GM18519 (cell line): ENCODE data around the gene SNED1.

Experiments
- ATAC-seq: cut with Tn5 transposase; IDR thresholded peaks from one replicate; pipeline ENCODE4 v1.9.1; 2021; ENCODE audit warnings: mild to moderate bottlenecking, moderate library complexity; ENCODE audit not compliant: unreplicated experiment, low FRiP score

The SNED1 gene

GRCh38 chr2:240991378-240992263 lies 6.8 kb upstream of the SNED1 start:
- ATAC-seq, result no peak

- ATAC-seq, result no peak
These were observed 5.7 kb upstream of the SNED1 start for GRCh38 chr2:240992572-240993291.

DNA sequence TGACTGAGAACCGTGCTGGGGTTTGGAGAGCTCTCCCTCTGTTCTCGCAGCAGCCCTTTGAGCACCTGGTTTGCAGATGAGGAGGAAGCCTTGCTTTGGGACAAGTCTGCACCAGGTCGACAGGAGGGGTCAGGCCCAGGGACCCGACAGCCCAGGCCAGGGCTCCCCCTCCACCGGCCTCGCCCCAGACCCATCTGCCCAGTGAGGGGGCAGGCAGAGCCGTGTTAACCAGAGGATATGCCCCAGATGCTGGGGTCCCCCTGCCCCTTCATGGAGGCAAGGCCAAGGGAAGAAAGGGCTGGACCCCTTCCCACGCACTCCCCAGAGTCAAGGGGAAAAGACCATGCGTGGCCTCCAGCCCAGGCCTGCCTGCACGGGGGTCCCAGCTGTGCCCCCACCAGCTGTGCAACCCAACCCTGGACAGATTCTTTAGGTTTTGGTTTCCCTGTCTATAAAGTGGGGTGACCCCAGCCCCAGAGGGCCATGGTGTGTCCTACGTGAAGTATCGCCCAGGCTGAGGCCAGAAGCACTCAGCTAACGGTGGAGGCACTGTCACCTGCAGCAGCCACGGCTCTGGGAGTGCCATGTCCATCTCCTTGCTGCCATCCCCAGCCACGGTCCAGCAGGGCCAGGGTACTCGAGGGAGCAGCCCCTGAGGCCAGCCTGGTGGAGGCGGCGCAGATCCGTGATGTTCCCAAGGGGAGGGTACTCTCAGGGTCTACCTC lies 4.8 kb upstream of the SNED1 start:
- ATAC-seq, result no peak

GRCh38 chr2:240994171-240994896 lies 4.1 kb upstream of the SNED1 start:
- ATAC-seq, result no peak

DNA sequence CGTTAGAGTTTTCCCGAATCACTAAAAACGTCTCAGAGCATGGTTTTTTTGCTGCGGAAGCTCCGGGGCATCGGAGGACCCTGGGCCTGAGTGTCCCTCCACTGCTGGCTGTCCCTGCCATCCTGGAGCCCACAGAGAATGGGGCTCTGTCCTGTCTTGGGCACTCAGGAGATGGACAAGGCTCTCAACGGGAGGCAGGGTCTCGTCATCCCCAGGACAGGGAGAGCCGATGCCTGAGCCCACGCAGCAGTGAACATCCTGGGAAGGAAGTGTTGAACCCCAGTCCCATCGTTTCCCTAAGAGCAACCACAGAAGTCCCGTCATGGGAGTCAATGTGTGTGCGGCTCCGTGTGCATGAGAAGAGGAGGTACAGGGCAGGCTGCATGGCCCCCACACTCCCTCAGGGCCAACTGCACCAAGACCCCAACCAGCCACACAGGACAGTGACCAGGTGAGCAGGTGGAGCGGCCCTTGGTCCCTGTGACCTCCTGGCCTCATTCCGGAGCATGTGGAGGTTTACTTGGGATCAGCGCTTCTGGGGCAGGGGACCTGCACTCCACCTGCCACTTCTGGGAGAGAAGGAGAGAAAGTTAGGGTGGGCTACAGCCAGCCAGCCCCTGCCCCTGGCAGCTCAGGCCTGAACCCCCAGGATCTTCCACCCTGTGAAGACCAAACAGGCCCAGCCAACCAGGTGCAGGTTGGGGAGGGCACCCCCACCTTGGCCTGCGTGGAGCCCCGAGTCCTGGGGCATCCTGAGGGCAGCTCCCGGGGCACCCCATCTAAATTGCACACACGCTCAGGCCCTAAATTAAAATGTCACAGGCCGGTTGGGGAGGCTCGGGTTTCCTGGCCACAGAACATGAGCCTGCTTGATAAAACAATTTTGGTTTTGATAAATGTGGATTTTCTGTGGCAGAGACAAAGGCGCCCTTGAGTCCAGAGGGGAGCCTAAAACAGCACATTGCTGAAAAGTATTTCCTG lies 3.1 kb upstream of the SNED1 start:
- ATAC-seq, result no peak

- ATAC-seq, result no peak
These were observed 2.1 kb upstream of the SNED1 start for GRCh38 chr2:240996161-240996833.

DNA sequence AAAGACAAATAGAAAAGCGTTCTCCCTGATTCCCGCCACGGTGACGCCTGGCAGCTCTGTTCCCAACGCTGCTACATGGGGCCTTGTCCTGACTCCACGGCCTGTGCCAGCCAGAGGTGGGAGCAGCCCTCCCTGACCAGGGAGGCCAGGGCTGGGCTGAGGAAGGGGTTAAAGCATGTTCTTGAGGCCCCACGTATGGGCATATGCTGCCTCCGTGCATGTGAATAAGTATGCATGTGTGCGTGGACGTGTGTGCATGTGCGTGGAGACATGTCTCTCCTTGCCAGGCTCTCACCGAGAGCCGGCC lies 1.6 kb upstream of the SNED1 start:
- no peak for ATAC-seq

- ATAC-seq, result no peak
These were observed 1.1 kb upstream of the SNED1 start for GRCh38 chr2:240997141-240997855.

GRCh38 chr2:240998706-240998994 lies 232 bp downstream of the SNED1 start:
- ATAC-seq, result no peak

GRCh38 chr2:240998995-240999791 lies 775 bp downstream of the SNED1 start:
- ATAC-seq, result no peak

DNA sequence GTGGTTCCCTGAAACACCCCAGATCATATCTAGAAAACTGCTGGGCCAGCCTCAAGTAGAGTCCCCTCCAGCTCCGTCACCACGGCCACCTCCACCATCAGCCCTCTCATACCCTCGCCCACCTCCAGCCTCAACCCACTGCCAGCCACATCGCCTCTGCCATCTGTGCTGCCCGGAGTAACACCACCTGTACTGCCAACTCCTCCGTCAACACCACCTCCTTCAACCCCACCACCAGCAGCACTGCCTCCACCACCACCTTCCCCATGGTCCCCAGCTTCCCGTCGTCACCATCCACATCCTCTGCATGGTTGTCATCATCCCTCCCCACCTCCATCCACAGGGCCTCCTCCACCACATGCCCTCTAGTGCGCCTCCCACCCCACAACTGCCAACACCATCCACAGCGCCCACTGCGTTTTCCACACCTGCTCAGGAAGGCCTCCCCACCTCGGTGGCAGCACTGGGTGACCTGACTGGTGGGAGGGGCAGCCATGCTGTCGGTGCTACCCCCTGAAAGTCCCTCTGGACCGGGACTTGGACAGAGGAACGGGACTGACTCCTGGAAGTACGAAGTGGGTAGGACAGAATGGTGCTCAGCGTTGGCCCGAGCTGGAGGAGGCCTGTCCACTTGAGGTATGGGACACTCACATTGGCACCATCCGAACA lies 1.6 kb downstream of the SNED1 start:
- ATAC-seq, result no peak

- ATAC-seq, result no peak
These were observed 2.5 kb downstream of the SNED1 start for GRCh38 chr2:241000831-241001321.

GRCh38 chr2:241001413-241002274 lies 3.2 kb downstream of the SNED1 start:
- ATAC-seq, result no peak

- ATAC-seq, result no peak
These were observed 4.0 kb downstream of the SNED1 start for GRCh38 chr2:241002275-241003046.

- ATAC-seq, result no peak
These were observed 4.6 kb downstream of the SNED1 start for GRCh38 chr2:241003047-241003360.

GRCh38 chr2:241003369-241003768 lies 5.0 kb downstream of the SNED1 start:
- no peak for ATAC-seq
